HL-60/S4 treated with phorbol 12-myristate 13-acetate at 8.2 ng/mL for 4 days and 3 days (cell line): ENCODE results near the gene GFAP.

Source experiments
- in situ Hi-C: fragments of 300-500 bp; cut with MboI; formaldehyde crosslinking; loops from 2 replicates; pipeline ENCODE4 v1.15.0; 2022; ENCODE audit warnings: low sequenced_read_pairs

The GFAP gene

GRCh38 chr17:44932096-44932786 is 16.9 kb upstream of the GFAP start:
- in situ Hi-C loops: no loop called here

- in situ Hi-C loops: no loop called here
Measured at GRCh38 chr17:44931376-44931775, 16.1 kb upstream of the GFAP start.

- in situ Hi-C loops: no loop called here
Measured at GRCh38 chr17:44930667-44931066, 15.4 kb upstream of the GFAP start.

- in situ Hi-C loops: no loop called here
Measured at GRCh38 chr17:44928950-44929720, 13.8 kb upstream of the GFAP start.

- in situ Hi-C loops: no loop called here
Measured at GRCh38 chr17:44928136-44928535, 12.8 kb upstream of the GFAP start.

GRCh38 chr17:44927696-44928095 is 12.4 kb upstream of the GFAP start:
- in situ Hi-C loops: no loop called here

- in situ Hi-C loops: no loop called here
Measured at GRCh38 chr17:44926821-44927525, 11.7 kb upstream of the GFAP start.

- in situ Hi-C loops: no loop called here
Measured at GRCh38 chr17:44925731-44926697, 10.7 kb upstream of the GFAP start.

GRCh38 chr17:44924107-44924544 is 8.8 kb upstream of the GFAP start:
- in situ Hi-C loops: no loop called here

GRCh38 chr17:44922746-44923470 is 7.6 kb upstream of the GFAP start:
- in situ Hi-C loops: no loop called here

GRCh38 chr17:44922136-44922535 is 6.8 kb upstream of the GFAP start:
- in situ Hi-C loops: no loop called here

GRCh38 chr17:44921122-44921882 is 6.0 kb upstream of the GFAP start:
- in situ Hi-C loops: no loop called here

GRCh38 chr17:44920565-44920940 is 5.3 kb upstream of the GFAP start:
- in situ Hi-C loops: no loop called here

GRCh38 chr17:44919885-44920564 is 4.7 kb upstream of the GFAP start:
- in situ Hi-C loops: loop anchor here (10.0 kb wide), 1 partner anchor 95 kb away; no protein-coding TSS in a partner anchor

- in situ Hi-C loops: loop anchor here (10.0 kb wide), 1 partner anchor 95 kb away; no protein-coding TSS in a partner anchor
Measured at GRCh38 chr17:44919411-44919810, 4.1 kb upstream of the GFAP start.

GRCh38 chr17:44918006-44918405 is 2.7 kb upstream of the GFAP start:
- in situ Hi-C loops: loop anchor here (10.0 kb wide), 1 partner anchor 97 kb away; no protein-coding TSS in a partner anchor

- in situ Hi-C loops: loop anchor here (10.0 kb wide), 1 partner anchor 97 kb away; no protein-coding TSS in a partner anchor
Measured at GRCh38 chr17:44917456-44917855, 2.2 kb upstream of the GFAP start.

- in situ Hi-C loops: loop anchor here (10.0 kb wide), 1 partner anchor 98 kb away; no protein-coding TSS in a partner anchor
Measured at GRCh38 chr17:44916781-44917241, 1.5 kb upstream of the GFAP start.
